ENCODE measurements around the gene FGF22.
A peak's percentile ranks its signal among the peaks of the same experiment; 100 is the strongest.
"Not testable (repeated sequence)": the region's sequence is repeated elsewhere in the genome, so short reads cannot be mapped to it uniquely, and the experiment has no call there.

FGF22 gene

DNA sequence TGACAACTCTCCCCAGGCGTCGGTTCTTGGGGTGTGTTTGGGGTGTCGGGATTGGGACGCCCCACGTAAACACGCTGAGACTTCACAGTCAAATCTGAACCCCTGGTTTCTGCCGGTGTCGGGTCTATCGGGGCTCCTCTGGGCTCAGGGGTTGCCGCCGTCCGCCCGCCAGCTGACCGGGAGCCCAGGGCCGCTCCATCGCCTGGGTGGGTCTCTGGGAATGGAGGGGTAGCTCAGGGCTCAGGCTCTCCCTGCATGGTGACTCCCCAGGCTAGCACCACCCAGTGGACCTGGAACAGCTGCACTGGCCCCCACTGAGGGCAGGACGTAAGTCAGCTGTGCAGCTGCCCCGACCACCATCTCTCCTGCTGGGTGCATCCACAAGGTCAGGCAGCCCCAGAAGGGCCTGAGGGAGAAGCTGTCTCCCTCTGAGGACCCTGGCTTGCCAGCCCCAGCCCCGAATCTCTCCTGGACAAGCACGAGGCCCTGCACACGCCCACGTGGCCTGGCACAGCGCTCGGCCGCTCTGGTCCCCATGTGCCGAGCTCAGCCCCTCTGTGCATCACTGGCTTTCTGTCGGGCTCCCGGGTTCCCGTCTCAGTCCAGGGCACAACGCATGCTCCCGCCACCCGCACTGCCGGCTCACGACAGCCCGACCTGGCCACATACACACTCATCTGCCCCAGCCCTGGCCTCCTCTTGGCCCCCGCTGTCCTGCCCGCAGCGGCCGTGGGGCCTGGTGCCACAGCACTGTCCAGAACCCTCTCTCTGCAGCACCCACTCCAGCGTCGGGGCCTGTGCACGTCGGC, 17.3 kb downstream of the FGF22 start:
- no peak for DNase-seq (ENCODE audit: extremely low read depth in 1 of 2, low read depth in 1 of 2)

DNA sequence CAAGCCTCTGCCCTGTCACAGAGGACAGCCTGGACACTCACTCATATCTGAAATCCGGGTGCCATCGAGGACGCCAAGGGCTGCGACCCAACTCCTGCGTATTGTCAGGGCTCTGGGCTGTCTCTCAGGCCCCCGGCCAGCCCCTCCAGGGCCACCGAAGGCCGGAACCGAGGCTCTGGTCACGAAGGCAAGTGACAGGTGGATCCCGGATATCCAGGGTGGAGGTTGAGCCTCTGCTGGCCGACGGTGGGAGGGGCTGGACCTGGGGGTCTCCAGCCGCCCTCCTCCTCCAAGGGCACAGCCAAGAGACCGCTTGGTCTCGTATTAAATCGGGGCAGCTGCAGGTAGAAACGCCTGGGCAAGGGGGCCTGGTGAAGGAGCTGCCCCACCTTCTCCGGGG, 17.9 kb downstream of the FGF22 start:
- no peak for DNase-seq (ENCODE audit: extremely low read depth in 1 of 2, low read depth in 1 of 2)

DNA sequence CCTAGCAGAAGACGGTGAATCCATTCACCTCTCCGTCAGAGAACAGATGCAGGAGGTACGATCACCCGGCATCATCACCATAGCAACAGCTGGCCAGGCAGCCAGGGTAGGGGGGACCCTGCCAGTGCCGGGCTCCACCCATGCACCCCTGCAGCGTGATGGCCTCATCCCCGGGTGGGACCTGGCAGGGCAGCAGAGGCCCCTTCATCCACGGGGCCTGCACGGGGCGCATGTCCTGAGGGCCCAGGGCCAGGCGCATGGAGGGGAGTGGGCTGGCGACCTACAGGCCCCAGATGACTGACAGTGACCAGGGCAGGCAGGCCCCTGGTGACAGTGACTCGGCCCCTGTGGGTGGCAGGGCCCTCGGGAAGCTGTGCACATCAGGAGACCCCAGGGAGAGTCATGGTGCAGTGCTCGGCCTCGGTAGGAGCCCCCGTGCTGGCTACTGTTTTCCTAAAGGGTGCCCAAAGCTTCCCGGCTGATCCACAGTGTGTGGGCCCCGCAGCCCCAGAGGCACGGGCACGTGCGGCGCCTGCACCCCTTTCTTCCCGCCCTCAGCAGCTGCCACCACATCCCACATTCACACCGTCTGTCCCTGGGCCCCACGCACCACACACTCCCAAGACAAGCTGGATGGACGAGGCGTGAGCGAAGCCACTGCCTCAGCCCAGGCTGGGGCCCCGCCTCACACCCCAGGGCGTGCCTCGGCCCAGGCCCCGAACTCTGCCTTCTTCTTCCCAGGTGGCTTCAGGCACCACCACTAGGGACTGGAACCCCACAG, 18.6 kb downstream of the FGF22 start:
- DNase-seq (ENCODE audit: extremely low read depth in 1 of 2, low read depth in 1 of 2): no peak

DNA sequence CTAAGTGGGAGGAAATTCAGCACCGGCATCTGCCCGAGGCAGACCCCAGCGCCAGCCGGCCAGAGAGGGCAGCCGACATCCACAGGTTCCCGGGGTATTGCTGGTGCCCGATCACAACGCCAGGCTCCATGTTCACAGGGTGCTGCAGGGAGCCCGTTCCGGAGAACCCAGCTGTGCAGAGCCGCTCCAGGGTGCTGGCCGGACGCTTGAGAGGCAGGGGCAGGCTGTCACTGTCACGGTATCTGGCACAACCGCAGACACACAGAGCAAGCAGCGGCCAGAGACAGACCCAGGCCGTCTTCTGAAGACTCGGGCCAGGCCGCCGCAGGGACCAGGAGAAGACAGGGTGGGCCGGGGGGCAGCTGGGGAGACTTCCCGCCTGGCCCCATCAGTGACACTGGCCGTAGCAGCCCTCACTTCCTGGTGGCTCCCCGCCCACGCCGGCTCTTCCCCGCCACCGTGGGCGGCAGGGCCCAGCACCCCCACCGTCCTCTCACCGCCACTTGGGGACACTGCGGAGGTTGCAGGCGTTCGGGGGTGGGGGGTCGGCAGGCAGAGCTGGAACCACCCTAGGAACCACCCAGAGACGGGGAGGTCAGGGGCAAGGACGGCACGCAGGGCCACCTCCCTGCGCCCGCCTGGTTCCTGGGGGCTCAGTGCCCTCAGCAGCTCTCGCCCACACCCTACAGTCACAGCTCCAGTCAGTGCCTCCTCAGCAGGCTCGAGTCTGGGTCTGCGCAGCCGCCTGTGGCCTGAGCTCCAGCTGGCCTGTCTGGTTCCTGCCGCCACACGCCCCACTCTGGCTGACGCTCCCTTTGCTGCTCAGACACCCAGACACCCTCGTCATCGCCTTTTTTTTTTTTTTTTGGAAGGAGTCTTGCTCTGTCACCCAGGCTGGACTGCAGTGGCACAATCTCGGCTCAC, 19.5 kb downstream of the FGF22 start:
- no peak for DNase-seq (ENCODE audit: extremely low read depth in 1 of 2, low read depth in 1 of 2)

DNA sequence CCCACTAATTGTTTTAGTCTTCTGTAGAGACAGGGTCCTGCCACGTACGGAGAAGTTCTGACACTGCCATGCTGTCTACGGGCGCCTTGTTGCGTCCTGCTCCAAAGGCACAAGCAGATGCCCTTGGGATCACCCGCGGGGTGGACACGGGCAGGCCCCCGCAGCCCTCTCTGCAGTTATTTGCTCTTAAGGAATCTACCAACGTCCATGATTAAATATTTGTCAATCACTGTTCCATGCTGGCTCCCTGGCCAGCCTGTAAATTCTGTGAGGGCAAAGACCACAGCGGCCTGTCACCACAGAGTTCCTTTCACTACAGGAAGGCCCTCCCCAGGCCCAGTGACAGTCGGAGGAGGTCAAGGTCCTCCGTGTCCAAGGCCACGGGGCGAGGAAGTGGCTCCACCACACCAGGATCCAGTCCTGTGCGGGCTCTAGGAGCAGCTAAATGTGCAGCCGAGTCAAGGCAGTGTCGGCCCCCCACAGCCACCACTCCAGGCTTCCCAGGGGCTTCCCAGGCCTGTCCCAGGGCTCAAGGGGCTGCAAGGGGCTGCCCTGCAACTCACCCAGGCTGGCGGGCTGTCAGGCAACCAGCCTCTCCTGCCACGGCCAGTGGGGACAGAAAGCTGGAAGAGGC, 21.2 kb downstream of the FGF22 start:
- DNase-seq (ENCODE audit: extremely low read depth in 1 of 2, low read depth in 1 of 2): no peak

DNA sequence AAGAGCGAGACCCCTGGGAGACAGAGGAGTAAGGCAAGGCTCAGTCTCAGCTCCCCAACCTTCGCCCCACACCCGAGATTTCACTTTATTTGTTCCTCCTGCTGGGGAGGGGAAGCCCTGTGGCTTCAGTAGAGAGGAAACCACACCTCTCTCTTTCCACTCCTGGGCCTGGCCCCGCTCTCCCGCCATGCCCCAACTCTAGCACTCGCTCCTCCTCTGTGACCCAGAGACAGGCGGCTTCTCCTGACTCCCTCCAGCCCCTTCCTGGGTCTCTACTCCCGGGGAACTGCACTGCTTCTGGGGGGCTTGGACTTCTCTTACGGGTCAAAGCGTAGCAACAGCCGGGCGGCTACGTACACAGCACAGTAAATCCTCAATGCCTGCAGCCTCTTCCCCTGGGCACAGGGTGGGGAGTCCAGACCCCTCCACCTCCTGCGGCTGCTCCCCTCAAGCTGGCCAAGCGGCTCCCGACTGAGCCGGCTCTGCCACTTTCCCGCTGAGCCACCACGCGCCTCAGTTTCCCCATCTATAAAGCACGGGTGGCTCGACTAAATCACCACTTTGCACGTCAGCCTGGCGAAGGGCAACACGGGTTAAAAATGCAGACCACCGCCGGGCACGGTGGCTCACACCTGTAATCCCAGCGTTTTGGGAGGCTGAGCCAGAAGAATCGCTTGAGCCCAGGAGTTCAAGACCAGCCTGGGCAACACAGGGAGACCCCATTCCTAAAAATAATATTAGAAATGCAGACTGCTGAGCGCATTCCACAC, 21.9 kb downstream of the FGF22 start:
- DNase-seq (ENCODE audit: extremely low read depth in 1 of 2, low read depth in 1 of 2): peak; percentile 43 to 52

DNA sequence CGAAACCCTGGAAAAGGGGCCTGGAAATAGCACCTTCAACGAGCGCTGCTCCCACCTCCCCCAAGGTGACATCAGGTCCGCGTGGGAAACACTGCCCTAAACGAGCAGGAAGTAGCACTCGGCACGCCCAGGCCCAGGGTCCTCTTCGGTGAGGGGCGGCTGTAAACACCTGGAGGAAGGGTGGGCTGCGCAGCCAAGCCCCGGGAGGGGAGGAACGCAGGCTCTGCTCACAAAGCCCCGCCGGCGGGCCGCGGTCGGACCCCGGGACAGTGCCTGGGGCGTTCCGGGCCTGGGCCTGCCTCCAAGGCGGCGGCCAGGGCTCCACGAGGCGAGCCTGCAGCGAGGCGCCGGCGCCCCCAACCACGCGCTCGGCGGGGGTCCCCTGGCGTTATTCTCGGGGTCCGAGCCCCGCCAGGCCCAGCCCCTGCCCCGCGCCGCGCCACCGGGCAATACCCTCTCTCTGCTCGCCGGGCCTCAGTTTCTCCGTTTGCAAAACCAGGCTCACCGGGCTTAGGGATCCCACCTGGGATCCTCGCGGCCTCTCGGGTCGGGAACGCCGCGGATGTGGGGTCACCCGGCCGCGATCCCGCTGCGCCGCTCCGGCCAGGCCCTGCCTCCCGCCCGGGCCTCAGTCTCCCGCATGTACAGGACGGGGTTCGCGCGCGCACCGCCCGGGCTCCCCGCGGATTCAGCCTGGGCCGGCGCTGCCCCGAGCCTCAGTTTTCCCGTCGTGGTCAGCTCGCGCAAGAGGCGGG, 22.7 kb downstream of the FGF22 start:
- DNase-seq (ENCODE audit: extremely low read depth in 1 of 2, low read depth in 1 of 2): peak; percentile 44 to 70

DNA sequence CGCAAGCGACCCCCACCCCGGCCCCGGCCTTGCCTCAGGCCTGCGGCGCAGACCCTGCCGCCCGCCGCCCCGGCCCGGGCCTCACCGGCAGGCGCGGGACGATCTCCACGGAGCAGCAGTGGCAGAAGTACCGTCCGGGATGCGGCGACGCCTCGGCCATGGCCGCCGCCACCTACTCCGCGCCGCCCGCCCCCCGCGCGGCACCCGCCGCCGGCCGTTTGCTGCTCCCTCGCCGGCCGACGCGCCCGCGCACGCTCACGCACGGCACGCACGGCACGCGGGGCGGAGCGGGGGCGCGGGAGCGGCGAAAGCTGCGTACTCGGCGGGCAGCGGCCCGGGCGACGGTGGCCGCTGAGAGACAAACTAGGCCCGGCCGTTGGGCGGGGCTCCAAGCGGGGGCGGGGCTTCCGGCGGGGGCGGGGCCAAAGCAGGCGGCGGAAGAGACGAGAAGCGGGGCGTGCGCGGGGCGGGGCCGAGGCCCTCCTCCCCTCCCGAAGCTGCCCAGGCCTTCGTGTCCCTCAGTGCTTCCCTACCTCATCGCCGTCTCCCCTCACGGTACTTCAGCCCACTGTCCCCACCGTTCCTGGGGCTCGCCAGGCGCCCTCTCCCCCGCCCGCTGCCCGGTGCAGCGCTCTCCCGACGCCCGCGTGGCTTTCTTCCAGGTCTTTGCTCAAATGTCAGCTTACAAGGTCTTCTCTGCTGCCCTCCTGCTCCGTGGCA, 23.4 kb downstream of the FGF22 start, which contains the start of gene RNF126:
Gene RNF126, minus strand, starts transcription at position 253 of the 720 bp plus-strand sequence. Its CDS starts 93 bp downstream, at position 160.
- peak; percentile 83 to 91 for DNase-seq (ENCODE audit: extremely low read depth in 1 of 2, low read depth in 1 of 2)

DNA sequence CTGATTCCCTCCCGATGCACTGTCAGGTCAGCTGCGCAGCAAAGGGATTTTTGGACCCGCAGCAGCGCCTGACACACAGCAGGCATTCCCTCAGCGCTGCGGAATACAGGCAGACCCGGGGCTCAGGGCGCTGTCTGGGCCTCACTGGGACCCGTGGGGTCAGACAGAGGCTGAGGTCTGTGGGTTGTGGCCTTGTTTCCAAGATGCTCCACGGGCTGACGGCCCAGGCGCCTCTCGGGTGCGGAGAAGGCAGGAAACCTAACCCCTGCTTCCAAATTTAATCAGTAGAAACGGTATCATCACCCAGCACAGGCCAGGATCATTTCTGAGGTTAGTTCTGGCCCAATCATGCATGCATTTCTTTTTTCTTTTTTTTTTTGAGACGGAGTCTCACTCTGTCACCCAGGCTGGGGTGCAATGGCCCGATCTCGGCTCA, 24.0 kb downstream of the FGF22 start:
- DNase-seq (ENCODE audit: extremely low read depth in 1 of 2, low read depth in 1 of 2): no peak

DNA sequence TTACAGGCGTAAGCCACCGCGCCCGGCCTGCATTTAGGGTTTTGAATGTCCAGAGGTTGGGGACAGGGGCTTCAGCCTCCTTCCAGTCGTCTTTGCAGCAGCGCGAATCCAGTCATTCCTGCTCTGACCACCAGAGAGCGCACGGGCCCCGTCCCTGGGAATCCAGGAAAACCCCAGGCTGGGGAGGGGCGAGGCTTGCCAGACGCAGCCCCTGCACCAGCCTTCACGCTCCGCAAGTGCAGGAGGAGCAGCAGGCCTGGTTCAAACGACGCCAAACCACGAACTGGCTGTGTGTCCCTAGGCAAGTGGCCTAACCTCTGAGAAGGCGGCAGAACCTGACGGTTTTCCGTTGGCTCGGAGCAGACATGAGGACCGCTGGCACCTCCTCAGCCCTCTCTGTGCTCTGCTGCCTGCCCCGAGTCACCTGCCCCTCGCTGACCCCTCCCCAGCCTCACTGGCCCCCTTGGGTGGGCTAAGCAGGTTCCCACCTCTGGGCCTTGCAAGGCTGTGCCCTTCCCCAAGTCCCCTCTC, 25.3 kb downstream of the FGF22 start:
- peak; percentile 58 to 69 for DNase-seq (ENCODE audit: extremely low read depth in 1 of 2, low read depth in 1 of 2)

DNA sequence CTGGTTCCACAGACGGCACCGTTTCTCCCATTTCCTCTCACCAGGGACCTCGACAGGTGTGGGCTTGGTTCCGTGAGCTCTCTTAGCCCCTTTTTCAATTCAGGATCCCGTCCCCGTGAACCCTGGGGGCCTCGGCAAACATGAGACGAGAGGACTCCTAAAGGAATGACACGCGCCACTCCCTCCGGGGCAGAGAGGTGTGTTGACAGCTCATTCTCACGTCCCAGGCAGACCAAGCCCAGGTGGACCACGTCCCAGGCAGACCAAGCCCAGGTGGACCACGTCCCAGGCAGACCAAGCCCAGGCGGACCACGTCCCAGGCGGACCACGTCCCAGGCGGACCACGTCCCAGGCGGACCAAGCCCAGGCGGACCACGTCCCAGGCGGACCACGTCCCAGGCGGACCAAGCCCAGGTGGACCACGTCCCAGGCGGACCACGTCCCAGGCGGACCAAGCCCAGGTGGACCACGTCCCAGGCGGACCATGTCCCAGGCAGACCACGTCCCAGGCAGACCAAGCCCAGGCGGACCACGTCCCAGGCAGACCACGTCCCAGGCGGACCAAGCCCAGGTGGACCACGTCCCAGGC, 27.4 kb downstream of the FGF22 start:
- not testable (repeated sequence) for DNase-seq (ENCODE audit: extremely low read depth in 1 of 2, low read depth in 1 of 2)

DNA sequence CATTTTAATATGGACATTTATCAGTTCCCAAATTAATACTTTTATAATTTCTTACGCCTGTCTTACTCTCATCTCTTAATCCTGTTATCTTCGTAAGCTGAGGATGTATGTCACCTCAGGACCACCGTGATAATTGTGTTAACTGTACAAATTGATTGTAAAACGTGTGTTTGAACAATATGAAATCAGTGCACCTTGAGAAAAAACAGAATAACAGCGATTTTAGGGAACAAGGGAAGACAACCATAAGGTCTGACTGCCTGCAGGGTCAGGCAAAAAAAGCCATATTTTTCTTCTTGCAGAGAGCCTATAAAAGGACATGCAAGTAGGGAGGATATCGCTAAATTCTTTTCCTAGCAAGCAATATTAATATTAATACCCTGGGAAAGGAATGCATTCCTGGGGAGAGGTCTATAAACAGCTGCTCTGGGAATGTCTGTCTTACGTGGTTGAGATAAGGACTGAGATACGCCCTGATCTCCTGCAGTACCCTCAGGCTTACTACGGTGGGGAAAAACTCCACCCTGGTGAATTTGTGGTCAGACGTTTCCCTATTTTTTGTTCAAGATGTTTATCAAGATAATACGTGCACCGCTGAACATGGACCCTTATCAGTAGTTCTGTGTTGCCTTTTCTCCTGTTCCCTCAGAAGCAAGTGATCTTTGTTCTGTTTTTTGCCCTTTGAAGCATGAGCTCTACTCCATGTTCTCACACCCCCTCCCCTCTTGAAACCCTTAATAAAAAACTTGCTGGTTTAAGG, 29.2 kb downstream of the FGF22 start:
- not testable (repeated sequence) for DNase-seq (ENCODE audit: extremely low read depth in 1 of 2, low read depth in 1 of 2)

DNA sequence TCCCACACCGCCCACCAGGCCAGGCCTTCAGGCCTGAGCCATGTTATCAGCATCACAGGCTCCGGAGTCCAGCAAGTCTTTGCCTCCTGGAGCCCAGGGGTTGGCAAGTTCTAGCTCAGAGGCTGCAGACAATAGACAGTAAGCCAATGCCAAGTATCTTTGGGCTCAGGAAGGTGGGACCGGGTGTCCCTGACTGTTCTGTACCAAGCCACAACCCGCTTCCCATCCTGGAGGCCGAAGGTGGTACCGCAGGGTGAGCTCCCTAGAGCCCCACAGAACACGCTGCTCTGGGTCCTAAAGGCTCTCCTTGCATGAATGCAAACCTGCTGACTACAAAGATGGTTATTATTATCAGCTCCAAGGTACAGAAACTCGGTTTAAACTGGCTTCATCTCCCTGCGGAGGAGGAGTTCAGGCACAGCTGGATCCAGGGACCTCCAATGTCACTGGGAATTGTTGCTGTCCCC, 31.0 kb downstream of the FGF22 start:
- DNase-seq (ENCODE audit: extremely low read depth in 1 of 2, low read depth in 1 of 2): no peak

DNA sequence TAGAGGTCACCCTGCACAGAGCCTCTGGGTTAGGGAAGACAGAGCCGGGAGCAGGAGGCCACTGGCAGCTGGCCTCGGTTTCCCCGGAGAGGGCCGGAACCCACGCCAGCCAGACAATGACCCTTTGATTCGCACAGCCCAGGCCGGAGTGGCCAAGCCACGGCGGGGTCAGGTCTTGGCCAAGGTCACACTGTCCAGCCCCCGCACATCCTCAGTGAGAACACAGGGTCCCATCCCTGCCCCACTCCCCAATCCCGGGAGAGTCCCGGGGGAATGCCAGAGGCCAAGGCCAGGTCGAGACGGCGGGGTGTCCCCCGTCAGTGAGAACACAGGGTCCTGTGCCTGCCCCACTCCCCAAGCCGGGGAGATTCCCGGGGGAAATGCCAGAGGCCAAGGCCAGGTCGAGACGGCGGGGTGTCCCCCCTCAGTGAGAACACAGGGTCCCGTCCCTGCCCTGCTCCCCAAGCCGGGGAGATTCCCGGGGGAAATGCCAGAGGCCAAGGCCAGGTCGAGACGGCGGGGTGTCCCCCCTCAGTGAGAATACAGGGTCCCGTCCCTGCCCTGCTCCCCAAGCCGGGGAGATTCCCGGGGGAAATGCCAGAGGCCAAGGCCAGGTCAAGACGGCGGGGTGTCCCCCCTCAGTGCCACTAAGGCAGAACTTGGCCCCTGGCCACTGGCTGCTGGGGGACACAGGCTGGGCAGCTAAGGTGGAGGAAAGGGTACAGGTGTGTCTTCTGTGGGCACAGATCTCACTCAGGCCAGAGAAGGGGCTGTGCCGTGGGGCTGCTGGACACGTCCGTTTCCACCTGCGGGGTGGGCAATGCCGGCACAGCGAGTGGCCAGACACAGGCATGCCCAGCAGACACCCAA, 34.8 kb downstream of the FGF22 start:
- DNase-seq (ENCODE audit: extremely low read depth in 1 of 2, low read depth in 1 of 2): no peak

DNA sequence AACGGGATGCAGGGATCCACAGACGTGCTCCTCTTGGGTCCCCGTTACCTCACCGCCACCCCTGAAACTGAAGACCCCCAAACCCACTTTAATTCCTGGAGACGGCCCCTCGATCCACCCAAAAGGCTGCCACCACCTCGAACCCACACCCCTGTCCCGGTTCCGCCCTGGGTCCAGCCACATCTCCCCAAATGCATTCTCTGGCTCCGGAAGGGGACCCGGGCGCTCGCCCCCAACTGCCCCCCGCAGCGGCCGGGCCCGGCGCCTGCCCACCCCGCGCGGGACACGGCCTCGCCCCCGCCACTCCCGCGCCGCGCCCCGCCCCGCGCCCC, 36.3 kb downstream of the FGF22 start:
- DNase-seq (ENCODE audit: extremely low read depth in 1 of 2, low read depth in 1 of 2): no peak

Data from stimulated activated CD8-positive, alpha-beta memory T cell treated with anti-CD3 and anti-CD28 coated beads, Interleukin-7, amount 100 ng/mL, for 48 hours (primary cell).